Hepatocyte (in vitro differentiated cells): Measurements from ENCODE around the gene HIVEP1. TPM values are rescaled to one million over a fixed set of nuclear protein-coding genes. Genes with fewer than 3 reads are reported as not detected.

ENCODE experiments used
- DNase-seq: peaks from one replicate; pipeline ENCODE4 v3.0.0-alpha.2; 2016; ENCODE audit warnings: low spot score
- H2AFZ ChIP-seq: fragments of 200-600 bp; sonication (generic); 2 replicates; pipeline ENCODE4 v1.6.0; 2016; ENCODE audit warnings: antibody characterized with exemption, mild to moderate bottlenecking
- H3K27ac ChIP-seq: fragments of 200-600 bp; sonication (generic); 2 replicates; pipeline ENCODE4 v1.5.1; 2016; ENCODE audit warnings: mild to moderate bottlenecking
- H3K27me3 ChIP-seq: fragments of 200-600 bp; sonication (generic); 2 replicates; pipeline ENCODE4 v1.6.1; 2016
- H3K36me3 ChIP-seq: fragments of 200-600 bp; sonication (generic); replicated peaks from 2 replicates; pipeline ENCODE4 v1.5.1; 2016; ENCODE audit warnings: low read depth; ENCODE audit not compliant: insufficient read depth
- H3K4me1 ChIP-seq: fragments of 200-600 bp; sonication (generic); 2 replicates; pipeline ENCODE4 v1.5.1; 2016; ENCODE audit warnings: mild to moderate bottlenecking, moderate library complexity; ENCODE audit not compliant: insufficient read depth
- H3K4me2 ChIP-seq: fragments of 200-600 bp; sonication (generic); 2 replicates; pipeline ENCODE4 v1.6.0; 2016
- H3K4me3 ChIP-seq: fragments of 200-600 bp; sonication (generic); 2 replicates; pipeline ENCODE4 v1.5.1; 2016; ENCODE audit warnings: mild to moderate bottlenecking
- H3K79me2 ChIP-seq: fragments of 200-600 bp; sonication (generic); 2 replicates; pipeline ENCODE4 v1.6.0; 2017; ENCODE audit warnings: mild to moderate bottlenecking
- H3K9me2 ChIP-seq: fragments of 200-600 bp; sonication (generic); replicated peaks from 2 replicates; pipeline ENCODE4 v1.6.0; 2017; ENCODE audit warnings: mild to moderate bottlenecking; ENCODE audit not compliant: insufficient read depth
- H3K9me3 ChIP-seq: fragments of 200-600 bp; sonication (generic); 2 replicates; pipeline ENCODE4 v1.5.1; 2016; ENCODE audit warnings: low read depth, mild to moderate bottlenecking
- H4K20me1 ChIP-seq: fragments of 200-600 bp; sonication (generic); 2 replicates; pipeline ENCODE4 v1.6.0; 2016; ENCODE audit warnings: mild to moderate bottlenecking; ENCODE audit not compliant: insufficient read depth, poor library complexity, severe bottlenecking
- EZH2 ChIP-seq: fragments of 200-600 bp; sonication (generic); IDR thresholded peaks from 2 replicates; pipeline ENCODE4 v1.6.1; 2016; ENCODE audit warnings: antibody characterized with exemption, mild to moderate bottlenecking, borderline replicate concordance
- EZH2phosphoT487 ChIP-seq: fragments of 200-600 bp; sonication (generic); IDR thresholded peaks from one replicate; pipeline ENCODE4 v1.6.1; 2018; ENCODE audit warnings: antibody characterized with exemption, mild to moderate bottlenecking, low read depth, moderate library complexity; ENCODE audit not compliant: unreplicated experiment, severe bottlenecking
- WGBS: methylation state at CpG from one replicate; pipeline ENCODE4 v1.1.6; 2016; ENCODE audit warnings: low lambda C conversion rate; ENCODE audit errors: missing lambda C conversion rate; 5-methylcytosine and 5-hydroxymethylcytosine counted together
- polyA plus RNA-seq: library from polyadenylated mRNA; unstranded; fragments of >200 nt; fragmentation: Nextera tagmentation; extraction: Ambion mirVana; gene quantifications from 2 replicates; pipeline ENCODE4 v1.2.1, GENCODE V29; 2016
- total RNA-seq: library from RNA; depleted of rRNA; stranded (reverse); fragments of >200 nt; gene quantifications from 2 replicates; pipeline ENCODE4 v1.2.3, GENCODE V29; 2014
- TF ChIP-seq, protein P1 (sequence below): fragments of 200-600 bp; sonication (generic); IDR thresholded peaks from 2 replicates; pipeline ENCODE4 v1.5.1; 2016; ENCODE audit warnings: antibody characterized with exemption, mild to moderate bottlenecking; ENCODE audit not compliant: poor library complexity

HIVEP1 gene
- total and polyA plus RNA-seq, 2 experiments from 2014 or later: 8.7 to 33.7 TPM

DNA sequence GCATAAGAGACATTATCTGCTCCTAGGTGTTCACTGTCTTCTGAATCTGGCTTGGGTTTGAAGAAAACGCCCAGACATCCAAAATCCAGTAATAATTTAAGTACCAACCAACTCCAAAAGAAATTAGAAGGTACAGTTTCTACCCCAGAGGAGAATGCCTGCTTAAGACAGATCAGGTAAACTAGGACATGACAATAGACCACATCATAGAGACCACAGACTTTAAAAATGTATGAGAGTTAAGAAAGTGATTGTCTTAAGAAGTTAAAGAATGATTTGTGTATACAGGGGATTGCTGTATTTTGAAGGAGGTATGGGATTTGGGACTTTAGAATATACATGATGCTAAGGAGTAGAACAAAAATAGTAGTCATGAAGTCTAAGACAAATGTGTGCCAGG is 157.3 kb downstream of the HIVEP1 start:
- 96% methylated on average over 1 of the region's 1 CpG for WGBS
- H3K4me2 ChIP-seq: no peak overlapping the region
- H2AFZ ChIP-seq: no peak overlapping the region
- H3K27ac ChIP-seq: no peak overlapping the region
- H3K4me1 ChIP-seq: no peaks in the 10 kb centered on the region
- no peaks in the 10 kb centered on the region for H3K9me3 ChIP-seq
- no peaks in the 10 kb centered on the region for H3K27me3 ChIP-seq
- H3K36me3 ChIP-seq: no peaks in the 10 kb centered on the region
- TF ChIP-seq EZH2phosphoT487 (no peak), EZH2 (no peak)
- TF ChIP-seq, protein P1, sequence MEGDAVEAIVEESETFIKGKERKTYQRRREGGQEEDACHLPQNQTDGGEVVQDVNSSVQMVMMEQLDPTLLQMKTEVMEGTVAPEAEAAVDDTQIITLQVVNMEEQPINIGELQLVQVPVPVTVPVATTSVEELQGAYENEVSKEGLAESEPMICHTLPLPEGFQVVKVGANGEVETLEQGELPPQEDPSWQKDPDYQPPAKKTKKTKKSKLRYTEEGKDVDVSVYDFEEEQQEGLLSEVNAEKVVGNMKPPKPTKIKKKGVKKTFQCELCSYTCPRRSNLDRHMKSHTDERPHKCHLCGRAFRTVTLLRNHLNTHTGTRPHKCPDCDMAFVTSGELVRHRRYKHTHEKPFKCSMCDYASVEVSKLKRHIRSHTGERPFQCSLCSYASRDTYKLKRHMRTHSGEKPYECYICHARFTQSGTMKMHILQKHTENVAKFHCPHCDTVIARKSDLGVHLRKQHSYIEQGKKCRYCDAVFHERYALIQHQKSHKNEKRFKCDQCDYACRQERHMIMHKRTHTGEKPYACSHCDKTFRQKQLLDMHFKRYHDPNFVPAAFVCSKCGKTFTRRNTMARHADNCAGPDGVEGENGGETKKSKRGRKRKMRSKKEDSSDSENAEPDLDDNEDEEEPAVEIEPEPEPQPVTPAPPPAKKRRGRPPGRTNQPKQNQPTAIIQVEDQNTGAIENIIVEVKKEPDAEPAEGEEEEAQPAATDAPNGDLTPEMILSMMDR: no peak
- no peak for DNase-seq
- no peak overlapping the region for H3K4me3 ChIP-seq
- no peaks in the 10 kb centered on the region for H3K79me2 ChIP-seq
- no peaks in the 10 kb centered on the region for H4K20me1 ChIP-seq
- no peaks in the 10 kb centered on the region for H3K9me2 ChIP-seq

DNA sequence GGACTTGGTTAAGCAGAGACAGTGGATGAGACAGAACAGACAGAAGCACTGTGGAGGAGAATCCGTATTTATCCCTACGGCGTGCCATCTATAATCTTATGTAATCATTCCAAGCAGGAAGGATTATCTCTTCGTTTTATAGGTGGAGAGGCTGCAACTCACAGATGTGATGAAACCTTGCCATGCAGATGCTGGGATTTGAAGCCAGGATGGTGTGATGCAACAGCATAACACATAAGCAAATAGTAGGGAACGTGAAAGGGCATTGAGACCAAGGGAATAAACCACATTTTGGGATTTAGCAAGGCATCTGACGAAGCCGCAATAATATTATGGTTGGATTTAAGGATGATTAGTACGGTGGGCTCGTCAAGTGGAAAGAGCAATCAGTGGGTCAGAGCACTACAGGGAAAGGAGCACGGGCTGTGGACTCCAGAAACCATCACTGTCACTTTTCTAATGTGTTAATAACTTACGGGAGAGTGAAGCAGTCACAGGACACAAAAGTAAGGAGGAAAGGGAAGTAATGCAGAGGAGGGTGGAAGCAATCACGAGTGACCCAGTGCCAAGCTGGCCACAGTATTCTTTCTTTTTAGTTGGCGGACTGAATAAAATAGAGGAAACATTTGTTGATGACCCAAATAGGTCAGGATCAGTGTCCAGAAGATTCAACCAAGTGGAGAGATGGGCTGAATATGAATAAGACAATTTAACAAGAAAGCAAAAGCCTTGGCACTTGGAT is 158.4 kb downstream of the HIVEP1 start:
- Histone ChIP-seq H3K27ac (no peak overlapping the region), H3K9me3 (no peaks in the 10 kb centered on the region), H3K9me2 (no peaks in the 10 kb centered on the region), H3K36me3 (no peaks in the 10 kb centered on the region), H3K27me3 (no peaks in the 10 kb centered on the region), H2AFZ (no peak overlapping the region), H3K4me1 (no peaks in the 10 kb centered on the region), H3K4me2 (no peak overlapping the region), H3K4me3 (no peak overlapping the region), H3K79me2 (no peaks in the 10 kb centered on the region), H4K20me1 (no peaks in the 10 kb centered on the region)
- WGBS: 72% methylated on average over 13 of the region's 13 CpGs
- TF ChIP-seq EZH2 (no peak), EZH2phosphoT487 (no peak)
- TF ChIP-seq, protein P1: no peak
- peak; percentile 33 for DNase-seq

DNA sequence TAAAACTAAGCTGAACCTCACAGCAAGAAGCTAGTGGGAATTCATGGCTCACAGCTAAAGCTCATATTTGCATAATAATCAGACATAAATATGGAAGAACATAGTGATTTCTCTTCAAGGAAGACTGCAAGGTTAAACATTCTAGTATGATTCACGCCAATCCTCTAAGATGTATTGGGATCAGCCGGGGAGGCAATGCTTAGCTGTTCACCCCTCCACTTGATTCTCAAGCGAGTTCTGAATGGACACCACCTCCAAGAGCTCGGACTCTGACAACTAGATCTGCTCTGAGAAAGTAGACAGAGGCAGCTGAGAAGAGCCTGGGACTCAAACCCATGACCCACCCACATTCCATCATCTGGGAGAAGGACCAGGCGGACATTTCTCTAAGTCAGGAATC is 159.6 kb downstream of the HIVEP1 start:
- TF ChIP-seq, protein P1: no peak
- TF ChIP-seq EZH2 (no peak), EZH2phosphoT487 (no peak)
- no peaks in the 10 kb centered on the region for H3K27me3 ChIP-seq
- DNase-seq: no peak
- no peaks in the 10 kb centered on the region for H3K4me1 ChIP-seq
- no peaks in the 10 kb centered on the region for H3K79me2 ChIP-seq
- no peak overlapping the region for H3K27ac ChIP-seq
- no peak overlapping the region for H3K4me3 ChIP-seq
- no peak overlapping the region for H3K4me2 ChIP-seq
- no peaks in the 10 kb centered on the region for H3K9me3 ChIP-seq
- H4K20me1 ChIP-seq: no peaks in the 10 kb centered on the region
- no peaks in the 10 kb centered on the region for H3K9me2 ChIP-seq
- WGBS: 94% methylated on average over 5 of the region's 5 CpGs
- H3K36me3 ChIP-seq: no peaks in the 10 kb centered on the region
- H2AFZ ChIP-seq: no peak overlapping the region
